Heart left ventricle (tissue), 13 donors: ENCODE data around the gene NOP56.

Source experiments
- POLR2A ChIP-seq, 2 donors: fragments of 450-650 bp; IDR thresholded peaks; one replicate each; pipeline ENCODE4 v1.6.1; 2017; ENCODE audit warnings: antibody characterized with exemption in 2 of 2, mild to moderate bottlenecking in 2 of 2, moderate library complexity in 2 of 2
- TF ChIP-seq, protein P1 (sequence below), 12 donors: fragments of 200-600 bp; sonication (generic) in 4 of 12; IDR thresholded peaks; one replicate each; pipeline versions ENCODE4 v1.5.0 to v1.8.0; 2018 to 2022; ENCODE audit warnings: antibody characterized with exemption in 12 of 12, mild to moderate bottlenecking in 5 of 12
- donor health status: ischemic (EF 13 %, LVEDD 7.1; RV severe dilation, severe dysfunction).
- donor health status: DM: no; HTN: yes; CAD: no.
- donor health status: DM: no; HTN: no; CAD: no.
- donor health status: ischemic (EF 25% LVEDD 6.9; RV normal size, moderate dysfunction).
- donor health status: ischemic (EF 25% LVEDD 5.7; RV mildly dilated, moderate dysfunction).
- donor health status: ischemic (EF 35%, LVEDD 5.7; RV mildly dilated, moderate dysfunction).
- donor health status: nonischemic (EF 11% LVEDD 7.7; RV severe dilation, severe dysfunction).
- donor health status: DM: yes; HTN: yes; CAD: no.
- donor health status: PGD.
- donor health status: ischemic (EF 29% LVEDD 5.4; RV normal size, mild dysfunction).
- donor health status: nonischemic (EF 23%, LVEDD 6.1; RV moderate dilation, normal function).

DNA sequence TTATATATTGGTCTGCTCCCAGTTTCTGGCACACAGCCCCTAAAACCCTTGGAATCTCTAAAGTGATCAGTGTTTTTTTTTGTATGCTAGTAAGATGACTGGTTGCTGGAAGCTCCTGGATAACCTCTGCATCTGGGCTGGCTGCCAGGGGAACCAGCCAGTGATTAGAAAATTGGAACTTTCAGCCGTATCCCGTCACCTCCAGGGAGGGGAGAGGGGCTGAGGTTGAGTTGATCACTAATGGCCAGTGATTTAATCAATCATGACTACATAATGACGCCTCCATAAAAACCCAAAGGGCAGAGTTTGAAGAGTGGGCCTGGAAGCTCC, 48.0 kb upstream of the NOP56 start:
- TF ChIP-seq, protein P1, sequence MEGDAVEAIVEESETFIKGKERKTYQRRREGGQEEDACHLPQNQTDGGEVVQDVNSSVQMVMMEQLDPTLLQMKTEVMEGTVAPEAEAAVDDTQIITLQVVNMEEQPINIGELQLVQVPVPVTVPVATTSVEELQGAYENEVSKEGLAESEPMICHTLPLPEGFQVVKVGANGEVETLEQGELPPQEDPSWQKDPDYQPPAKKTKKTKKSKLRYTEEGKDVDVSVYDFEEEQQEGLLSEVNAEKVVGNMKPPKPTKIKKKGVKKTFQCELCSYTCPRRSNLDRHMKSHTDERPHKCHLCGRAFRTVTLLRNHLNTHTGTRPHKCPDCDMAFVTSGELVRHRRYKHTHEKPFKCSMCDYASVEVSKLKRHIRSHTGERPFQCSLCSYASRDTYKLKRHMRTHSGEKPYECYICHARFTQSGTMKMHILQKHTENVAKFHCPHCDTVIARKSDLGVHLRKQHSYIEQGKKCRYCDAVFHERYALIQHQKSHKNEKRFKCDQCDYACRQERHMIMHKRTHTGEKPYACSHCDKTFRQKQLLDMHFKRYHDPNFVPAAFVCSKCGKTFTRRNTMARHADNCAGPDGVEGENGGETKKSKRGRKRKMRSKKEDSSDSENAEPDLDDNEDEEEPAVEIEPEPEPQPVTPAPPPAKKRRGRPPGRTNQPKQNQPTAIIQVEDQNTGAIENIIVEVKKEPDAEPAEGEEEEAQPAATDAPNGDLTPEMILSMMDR (IDR thresholded peaks at IDR 0.05), result no peak
- TF ChIP-seq POLR2A (IDR thresholded peaks at IDR 0.05), result no peak
